HK-2 (cell line): Measurements from ENCODE around the gene CKLF.
"Not testable (repeated sequence)": the region's sequence is repeated elsewhere in the genome, so short reads cannot be mapped to it uniquely, and the experiment has no call there.

Source experiments
- DNase-seq: peaks from one replicate; pipeline ENCODE4 v3.0.0-alpha.2; 2018; ENCODE audit not compliant: unreplicated experiment

CKLF gene

GRCh38 chr16:66568355-66568754, 16.0 kb downstream of the CKLF start:
- DNase-seq = no peak

GRCh38 chr16:66569131-66569530, 16.8 kb downstream of the CKLF start:
- DNase-seq = no peak

- no peak for DNase-seq
Observed at GRCh38 chr16:66569827-66570405, 17.5 kb downstream of the CKLF start.

GRCh38 chr16:66572356-66572755, 20.0 kb downstream of the CKLF start:
- no peak for DNase-seq

- no peak for DNase-seq
Observed at GRCh38 chr16:66574081-66574480, 21.7 kb downstream of the CKLF start.

- DNase-seq = no peak
Observed at GRCh38 chr16:66574531-66574930, 22.2 kb downstream of the CKLF start.

- no peak for DNase-seq
Observed at GRCh38 chr16:66575060-66575459, 22.7 kb downstream of the CKLF start.

- no peak for DNase-seq
Observed at GRCh38 chr16:66576296-66576695, 23.9 kb downstream of the CKLF start.

GRCh38 chr16:66578651-66579531, 26.5 kb downstream of the CKLF start, which contains the start of gene CMTM2:
CMTM2 (plus strand) TSS chr16:66579463; CDS start chr16:66579608, 145 bp downstream.
- no peak for DNase-seq

- no peak for DNase-seq
Observed at GRCh38 chr16:66580605-66581209, 28.3 kb downstream of the CKLF start.

GRCh38 chr16:66581246-66581952, 29.0 kb downstream of the CKLF start:
- no peak for DNase-seq

- no peak for DNase-seq
Observed at GRCh38 chr16:66585481-66586239, 33.3 kb downstream of the CKLF start.

- no peak for DNase-seq
Observed at GRCh38 chr16:66587881-66588600, 35.7 kb downstream of the CKLF start.

GRCh38 chr16:66588981-66589713, 36.8 kb downstream of the CKLF start:
- no peak for DNase-seq

- DNase-seq = no peak
Observed at GRCh38 chr16:66590322-66590721, 37.9 kb downstream of the CKLF start.

GRCh38 chr16:66591018-66591417, 38.6 kb downstream of the CKLF start:
- no peak for DNase-seq

- DNase-seq = no peak
Observed at GRCh38 chr16:66592241-66592640, 39.9 kb downstream of the CKLF start.

- DNase-seq = no peak
Observed at GRCh38 chr16:66592814-66593213, 40.4 kb downstream of the CKLF start.

- no peak for DNase-seq
Observed at GRCh38 chr16:66594739-66595138, 42.4 kb downstream of the CKLF start.

- DNase-seq = not testable (repeated sequence)
Observed at GRCh38 chr16:66596559-66596958, 44.2 kb downstream of the CKLF start.
